DMS153 treated with DMSO at 0.1 percent for 48 hours (cell line): ENCODE results near the gene PIEZO1.
"Not testable (repeated sequence)": the region's sequence is repeated elsewhere in the genome, so short reads cannot be mapped to it uniquely, and the experiment has no call there.

Experiments used
- DNase-seq: peaks from one replicate; lab custom pipeline; 2025; ENCODE audit not compliant: unreplicated experiment; lab: John Stamatoyannopoulos, UW

PIEZO1 gene

GRCh38 chr16:88673716-88674379, 111.2 kb downstream of the PIEZO1 start:
- no peak for DNase-seq

DNA sequence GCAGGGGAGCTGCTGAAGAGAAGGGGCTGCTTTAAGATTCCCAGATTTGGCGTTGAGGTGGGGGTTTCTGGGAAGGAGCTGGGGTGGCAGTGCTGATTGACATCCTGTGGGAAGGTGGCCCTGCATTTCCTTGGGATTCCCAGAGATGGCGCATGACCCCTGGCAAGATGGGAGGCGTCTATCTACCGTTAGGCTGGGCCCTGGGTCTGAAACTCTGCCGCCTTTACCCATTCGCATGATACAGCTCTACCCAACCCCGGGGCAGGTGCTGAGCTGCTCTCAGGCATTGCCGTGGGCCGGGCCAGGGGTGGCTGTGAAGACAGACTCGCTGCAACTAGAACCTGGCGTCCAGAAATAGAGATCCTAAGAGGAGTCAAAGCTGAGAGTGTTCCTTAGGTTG, 112.2 kb downstream of the PIEZO1 start:
- no peak for DNase-seq

GRCh38 chr16:88671806-88672205, 113.2 kb downstream of the PIEZO1 start:
- DNase-seq = no peak

GRCh38 chr16:88669980-88670379, 115.0 kb downstream of the PIEZO1 start:
- no peak for DNase-seq

DNA sequence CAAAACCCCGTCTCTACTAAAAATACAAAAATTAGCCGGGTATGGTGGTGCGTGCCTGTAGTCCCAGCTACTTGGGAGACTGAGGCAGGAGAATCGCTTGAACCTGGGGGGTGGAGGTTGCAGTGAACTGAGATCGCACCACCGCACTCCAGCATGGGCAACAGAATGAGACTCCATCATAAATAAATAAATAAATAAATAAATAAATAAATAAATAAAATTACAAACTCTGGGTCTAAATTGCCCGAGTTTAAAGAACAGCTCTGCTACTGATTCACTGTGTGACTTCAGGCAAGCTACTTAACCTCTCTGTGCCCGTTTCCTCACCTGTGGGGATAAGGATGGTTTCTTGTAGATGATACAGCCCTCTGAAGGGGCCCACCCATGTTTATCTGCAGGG, 115.5 kb downstream of the PIEZO1 start:
- DNase-seq = not testable (repeated sequence)

- DNase-seq = no peak
These were observed 117.6 kb downstream of the PIEZO1 start for GRCh38 chr16:88667461-88667860.

DNA sequence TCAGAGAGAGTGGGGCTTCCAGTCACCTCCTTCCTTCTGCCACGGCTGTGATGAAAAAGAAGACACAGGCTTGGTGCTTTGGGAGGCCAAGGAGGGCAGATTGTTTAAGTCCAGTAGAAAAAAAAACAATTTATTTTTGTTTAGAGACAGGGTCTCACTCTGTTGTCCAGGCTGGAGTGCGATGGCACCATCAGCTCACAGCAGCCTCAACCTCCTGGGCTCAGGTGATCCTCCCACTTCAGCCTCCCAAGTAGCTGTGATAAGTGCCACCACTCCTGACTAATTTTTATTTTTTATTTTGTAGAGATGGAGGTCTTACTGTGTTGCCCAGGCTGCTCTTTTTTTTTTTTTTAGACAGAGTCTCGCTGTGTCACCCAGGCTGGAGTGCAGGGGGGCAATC, 119.5 kb downstream of the PIEZO1 start:
- DNase-seq = no peak
